HepG2 (cell line): Measurements from ENCODE around the gene KLRF1. TPM values are rescaled to one million over a fixed set of nuclear protein-coding genes. Genes with fewer than 3 reads are reported as not detected.

Experiments used
- ATAC-seq: fragments of 200-7000 bp; cut with Tn5 transposase; 3 replicates; pipeline ENCODE4 v1.9.1; 2020; ENCODE audit warnings: mild to moderate bottlenecking, moderate library complexity
- BruUV-seq: library from RNA; stranded (reverse); fragments of 400-500 nt; replicated peaks from 2 replicates; lab custom pipeline; 2021; lab: Mats Ljungman, UMichigan
- CTCF ChIA-PET: fragments of 300-600 bp; formaldehyde crosslinking; extraction: SDS; loops from one replicate; lab custom pipeline; 2021; ENCODE audit warnings: low total read pairs, inconsistent platforms, low intra/inter-chr PET ratio; lab: Yijun Ruan, JAX
- POLR2A ChIA-PET: fragments of 350-600 bp; sonication (Branson Sonifier 250); formaldehyde crosslinking; loops from one replicate; lab custom pipeline; 2020; ENCODE audit warnings: antibody characterized with exemption, inconsistent platforms; lab: Yijun Ruan, JAX
- DNase-seq: peaks from one replicate; pipeline ENCODE4 v3.0.0-alpha.2; 2015; ENCODE audit warnings: low spot score
- FAIRE-seq: peaks from 3 replicates; lab custom pipeline; 2011; peaks lifted over from hg19 to GRCh38; lab: Jason Lieb, UNC
- H2AFZ ChIP-seq: one replicate; pipeline ENCODE4 v1.6.1; 2011; ENCODE audit warnings: low read length, inconsistent platforms
- H3K27ac ChIP-seq: fragments of 300-600 bp; 3 replicates; pipeline ENCODE4 v1.8.0; 2011; ENCODE audit warnings: mixed run types, mild to moderate bottlenecking, mixed read lengths, low read length, inconsistent platforms; ENCODE audit not compliant: insufficient read depth; ENCODE audit errors: extremely low read length
- H3K27me3 ChIP-seq, 2 experiments: fragments of 200-600 bp in 1 of 2; 2 replicates in 1 of 2; 3 replicates in 1 of 2; pipeline versions ENCODE4 v1.6.0 to v1.8.0; 2011; ENCODE audit warnings: low read length in 2 of 2, mild to moderate bottlenecking in 2 of 2, moderate library complexity in 2 of 2, inconsistent platforms in 1 of 2; ENCODE audit not compliant: insufficient read depth in 2 of 2, control insufficient read depth in 1 of 2
- H3K36me3 ChIP-seq, 2 experiments: fragments of 200-600 bp in 1 of 2; replicated peaks in 1 of 2; 2 replicates in 1 of 2; 3 replicates in 1 of 2; pipeline versions ENCODE4 v1.5.1 to v1.8.0; 2011; ENCODE audit warnings: low read length in 2 of 2, inconsistent platforms in 1 of 2; ENCODE audit not compliant: insufficient read depth in 2 of 2, control insufficient read depth in 1 of 2
- H3K4me1 ChIP-seq: 2 replicates; pipeline ENCODE4 v1.5.1; 2012; ENCODE audit warnings: low read length, inconsistent platforms; ENCODE audit not compliant: insufficient read depth
- H3K4me2 ChIP-seq: 2 replicates; pipeline ENCODE4 v1.6.0; 2011; ENCODE audit warnings: low read depth, low read length, inconsistent platforms
- H3K4me3 ChIP-seq, 3 experiments: fragments of 200-600 bp in 1 of 3; sonication (generic), shearing (Covaris generic) in 1 of 3; replicated peaks in 1 of 3; 2 replicates each; pipeline ENCODE4 v1.5.1; 2011 to 2016; ENCODE audit warnings: low read length in 3 of 3, inconsistent platforms in 2 of 3, low read depth in 2 of 3, mild to moderate bottlenecking in 2 of 3, control low read depth in 1 of 3, mixed read lengths in 1 of 3; ENCODE audit not compliant: insufficient read depth in 1 of 3
- H3K79me2 ChIP-seq: one replicate; pipeline ENCODE4 v1.6.1; 2011; ENCODE audit warnings: low read length, inconsistent platforms; ENCODE audit not compliant: insufficient read depth
- H3K9ac ChIP-seq: 2 replicates; pipeline ENCODE4 v1.6.0; 2011; ENCODE audit warnings: mild to moderate bottlenecking, low read depth, low read length, inconsistent platforms; ENCODE audit not compliant: insufficient read depth
- H3K9me3 ChIP-seq: 2 replicates; pipeline ENCODE4 v1.5.1; 2012; ENCODE audit warnings: mild to moderate bottlenecking, low read length
- H4K20me1 ChIP-seq: 2 replicates; pipeline ENCODE4 v1.6.0; 2011; ENCODE audit warnings: inconsistent platforms, mild to moderate bottlenecking, low read length, moderate library complexity; ENCODE audit not compliant: insufficient read depth
- CTCF ChIP-seq: sonication (generic); formaldehyde crosslinking; IDR thresholded peaks from 2 replicates; pipeline ENCODE4 v1.5.0; 2020; ENCODE audit warnings: mild to moderate bottlenecking, missing genetic modification reagents, moderate library complexity
- GATA4 ChIP-seq: sonication (generic); IDR thresholded peaks from 2 replicates; pipeline ENCODE4 v1.6.1; 2016; ENCODE audit warnings: antibody characterized with exemption, low read depth, borderline replicate concordance
- IRF1 ChIP-seq: sonication (generic); formaldehyde crosslinking; IDR thresholded peaks from 2 replicates; pipeline ENCODE4 v1.4.0; 2020; ENCODE audit warnings: low read depth, mild to moderate bottlenecking, missing genetic modification reagents
- MIER2 ChIP-seq: IDR thresholded peaks from 2 replicates; pipeline ENCODE4 v1.6.1; 2016; ENCODE audit warnings: missing biosample characterization, missing genetic modification reagents
- SMC3 ChIP-seq: IDR thresholded peaks from 2 replicates; pipeline ENCODE4 v1.6.1; 2011; ENCODE audit warnings: low read length, improper control_type of control experiment
- SMYD3 ChIP-seq: sonication (generic); formaldehyde crosslinking; IDR thresholded peaks from 2 replicates; pipeline ENCODE4 v1.8.1; 2023; ENCODE audit warnings: mild to moderate bottlenecking, missing genetic modification reagents
- STAG1 ChIP-seq: sonication (generic); formaldehyde crosslinking; IDR thresholded peaks from 2 replicates; pipeline ENCODE4 v1.4.0; 2020; ENCODE audit warnings: missing genetic modification reagents
- TEAD3 ChIP-seq: optimal IDR thresholded peaks from 2 replicates; pipeline ENCODE3; 2016; ENCODE audit warnings: borderline replicate concordance
- TFDP2 ChIP-seq: sonication (generic); formaldehyde crosslinking; IDR thresholded peaks from 2 replicates; pipeline ENCODE4 v1.4.0; 2020; ENCODE audit warnings: missing genetic modification reagents
- ZFP36L2 ChIP-seq: sonication (generic); formaldehyde crosslinking; IDR thresholded peaks from 2 replicates; pipeline ENCODE4 v1.4.0; 2020; ENCODE audit warnings: missing genetic modification reagents
- ZSCAN12 ChIP-seq: sonication (generic); formaldehyde crosslinking; IDR thresholded peaks from 2 replicates; pipeline ENCODE4 v1.9.0; 2021; ENCODE audit warnings: mild to moderate bottlenecking, missing genetic modification reagents
- WGBS: methylation state at CpG from one replicate; pipeline ENCODE4 v1.1.6; 2017; ENCODE audit warnings: low lambda C conversion rate; 5-methylcytosine and 5-hydroxymethylcytosine counted together
- in situ Hi-C: cut with HindIII; loops from 2 replicates; pipeline ENCODE4 v1.10.0; 2017; ENCODE audit warnings: low pct_unique_long_range_greater_than_20kb; ENCODE audit not compliant: extremely low pct_ligation_motif_present
- intact Hi-C: fragments of 100-400 bp; cut with micrococcal nuclease; formaldehyde crosslinking; loops from one replicate; pipeline ENCODE4 v1.10.0; 2022; ENCODE audit not compliant: unreplicated experiment
- polyA plus RNA-seq, 8 experiments: library from polyadenylated mRNA; depleted of rRNA in 3 of 8; stranded (reverse) in 7 of 8; unstranded in 1 of 8; fragments of >200 nt; fragmentation: Illumina TruSeq in 4 of 8; extraction: Trizol in 4 of 8; gene quantifications; 2 replicates each; pipeline versions ENCODE4 v1.2.1 to v1.2.3, GENCODE V29; 2011 to 2016; ENCODE audit warnings: low read depth in 4 of 8, missing spikeins in 1 of 8, mixed read lengths in 1 of 8; ENCODE audit not compliant: insufficient read depth in 1 of 8
- total RNA-seq, 5 experiments: library from RNA; depleted of rRNA; stranded (reverse); fragments of >200 nt; fragmentation: Illumina TruSeq; extraction: Trizol; gene quantifications; 2 replicates each; pipeline ENCODE4 v1.2.3, GENCODE V29; 2016; ENCODE audit warnings: low read depth in 1 of 5

KLRF1 gene
- total and polyA plus RNA-seq, 2 of the 13 experiments (the other 11 are each of a cell fraction or from before 2014, with no cell fraction given), result not detected

GRCh38 chr12:9797722-9798619 is 29.3 kb upstream of the KLRF1 start:
- H3K36me3 ChIP-seq, result no peaks in the 10 kb centered on the region
- BruUV-seq, result no TSS peak
- no peaks in the 10 kb centered on the region for H3K79me2 ChIP-seq
- FAIRE-seq (peak; percentile 79), ATAC-seq (peak; percentile 96), DNase-seq (peak; percentile 41)
- no peak overlapping the region for H3K4me3 ChIP-seq
- in situ Hi-C loops, result no loop called here
- no peaks in the 10 kb centered on the region for H3K4me1 ChIP-seq
- 27% methylated on average over 7 of the region's 7 CpGs for WGBS
- ChIA-PET CTCF (interaction anchor here (1.3 to 1.9 kb wide), 2 partner anchors 47 to 49 kb away, joined by 5 to 10 read pairs; no protein-coding TSS in a partner anchor), POLR2A (no interaction called here)
- no peak overlapping the region for H3K27ac ChIP-seq
- no peaks in the 10 kb centered on the region for H4K20me1 ChIP-seq
- peak; percentile 76 for TF ChIP-seq TEAD3 (CRISPR knock-in tag)
- peak; percentile 73 for TF ChIP-seq CTCF (CRISPR knock-in tag)
- peak; percentile 62 for TF ChIP-seq STAG1 (CRISPR knock-in tag)
- peak; percentile 41; the same call in 1 of the 2 replicates for TF ChIP-seq SMC3
- no peak for TF ChIP-seq ZFP36L2
- TF ChIP-seq SMYD3, result no peak
- TF ChIP-seq TFDP2 (CRISPR knock-in tag), result no peak
- no peak for TF ChIP-seq IRF1 (CRISPR knock-in tag)
- TF ChIP-seq ZSCAN12, result no peak
- no peak for TF ChIP-seq MIER2 (CRISPR knock-in tag)
- no peak for TF ChIP-seq GATA4
- intact Hi-C loops, result loop anchor here (1.0 kb wide), 1 partner anchor 48 kb away; no protein-coding TSS in a partner anchor
- no peaks in the 10 kb centered on the region for H3K9me3 ChIP-seq
- H2AFZ ChIP-seq, result no peak overlapping the region
- H3K9ac ChIP-seq, result no peak overlapping the region
- 0 out of 5 replicates have a peak, but pooled peaks cover 0 to 6% of the 10 kb centered on the region in 2 experiments for H3K27me3 ChIP-seq
- H3K4me2 ChIP-seq, result no peak overlapping the region
